Measurements from ENCODE around the gene FRMD4A. TPM values are rescaled to one million over a fixed set of nuclear protein-coding genes. Genes with fewer than 3 reads are reported as not detected.

The FRMD4A gene
- total and polyA plus RNA-seq, 7 donors, result 3.0 to 27.8 (median 14.4) TPM

GRCh38 chr10:13984647-13985155, 346.0 kb downstream of the FRMD4A start:
- Histone ChIP-seq H3K36me3 (no peaks in the 10 kb centered on the region), H3K9me3 (no peaks in the 10 kb centered on the region), H3K27me3 (no peaks in the 10 kb centered on the region), H3K4me1 (peaks cover 0 to 4% (median 0%) of the 10 kb centered on the region in 4 donors), H3K27ac (no peak overlapping the region), H3K4me3 (no peak overlapping the region)
- intact Hi-C loops (cut with DNase I), result no loop called here
- 80 to 83% methylated on average over 7 of the region's 7 CpGs for WGBS, 2 donors
- no peak for DNase-seq
- TF ChIP-seq CTCF (IDR thresholded peaks at IDR 0.05) (no peak), EP300 (IDR thresholded peaks at IDR 0.05) (no peak), POLR2A (IDR thresholded peaks at IDR 0.05) (no peak), POLR2AphosphoS5 (IDR thresholded peaks at IDR 0.05) (no peak)

GRCh38 chr10:13983035-13983434, 347.7 kb downstream of the FRMD4A start:
- intact Hi-C loops (cut with DNase I), result no loop called here
- no peaks in the 10 kb centered on the region for H3K9me3 ChIP-seq
- no peak overlapping the region for H3K27ac ChIP-seq
- no peak for TF ChIP-seq CTCF (IDR thresholded peaks at IDR 0.05)
- no peak for TF ChIP-seq EP300 (IDR thresholded peaks at IDR 0.05)
- TF ChIP-seq POLR2AphosphoS5 (IDR thresholded peaks at IDR 0.05), result no peak
- TF ChIP-seq POLR2A (IDR thresholded peaks at IDR 0.05), result no peak
- WGBS, 2 donors, result 25 to 69% methylated on average over 9 of the region's 9 CpGs
- H3K27me3 ChIP-seq, result no peaks in the 10 kb centered on the region
- no peak overlapping the region for H3K4me3 ChIP-seq
- no peaks in the 10 kb centered on the region for H3K4me1 ChIP-seq
- no peak for DNase-seq
- H3K36me3 ChIP-seq, result no peaks in the 10 kb centered on the region

GRCh38 chr10:13978533-13979115, 352.1 kb downstream of the FRMD4A start:
- 70% methylated on average over 4 of the region's 4 CpGs for WGBS, 2 donors
- peak overlapping the region in 1 of 4 donors; percentile 68 for H3K27ac ChIP-seq
- no peaks in the 10 kb centered on the region for H3K36me3 ChIP-seq
- no peaks in the 10 kb centered on the region for H3K9me3 ChIP-seq
- intact Hi-C loops (cut with DNase I), result no loop called here
- H3K4me1 ChIP-seq, result peaks cover 0 to 8% (median 0%) of the 10 kb centered on the region in 4 donors
- TF ChIP-seq POLR2AphosphoS5 (IDR thresholded peaks at IDR 0.05) (no peak), POLR2A (IDR thresholded peaks at IDR 0.05) (no peak), CTCF (IDR thresholded peaks at IDR 0.05) (no peak), EP300 (IDR thresholded peaks at IDR 0.05) (no peak)
- no peak overlapping the region for H3K4me3 ChIP-seq
- no peaks in the 10 kb centered on the region for H3K27me3 ChIP-seq
- no peak for DNase-seq

- intact Hi-C loops (cut with DNase I), result no loop called here
- DNase-seq, result no peak
- Histone ChIP-seq H3K36me3 (no peaks in the 10 kb centered on the region), H3K27me3 (no peaks in the 10 kb centered on the region), H3K4me3 (no peak overlapping the region), H3K4me1 (peaks cover 0 to 11% (median 0%) of the 10 kb centered on the region in 4 donors), H3K9me3 (no peaks in the 10 kb centered on the region), H3K27ac (peak overlapping the region in 1 of 4 donors; percentile 68)
- no peak for TF ChIP-seq CTCF (IDR thresholded peaks at IDR 0.05)
- no peak for TF ChIP-seq EP300 (IDR thresholded peaks at IDR 0.05)
- no peak for TF ChIP-seq POLR2AphosphoS5 (IDR thresholded peaks at IDR 0.05)
- TF ChIP-seq POLR2A (IDR thresholded peaks at IDR 0.05), result no peak
- WGBS, 2 donors, result 82% methylated on average over 3 of the region's 3 CpGs
Measured at GRCh38 chr10:13977861-13978532, 352.7 kb downstream of the FRMD4A start.
